SK-N-SH (cell line): Measurements from ENCODE around the gene LSP1. TPM values are rescaled to one million over a fixed set of nuclear protein-coding genes. Genes with fewer than 3 reads are reported as not detected.
"Not testable (repeated sequence)": the region's sequence is repeated elsewhere in the genome, so short reads cannot be mapped to it uniquely, and the experiment has no call there.

Experiments used
- CTCF ChIA-PET: fragments of 300-600, 350-600 bp; formaldehyde crosslinking; extraction: SDS; loops from one replicate; lab custom pipeline; 2021; lab: Yijun Ruan, JAX
- POLR2A ChIA-PET: fragments of 350-600 bp; sonication (Branson Sonifier 250); formaldehyde crosslinking; extraction: SDS; loops from one replicate; lab custom pipeline; 2020; ENCODE audit warnings: antibody characterized with exemption, inconsistent platforms; lab: Yijun Ruan, JAX
- DNase-seq: peaks from one replicate; pipeline ENCODE4 v3.0.0; 2012
- H2AFZ ChIP-seq: fragments of 200-600 bp; sonication (generic); 2 replicates; pipeline ENCODE4 v1.8.1; 2016; ENCODE audit warnings: antibody characterized with exemption, mild to moderate bottlenecking, low read depth
- H3F3A ChIP-seq: fragments of 200-600 bp; sonication (generic); replicated peaks from 2 replicates; pipeline ENCODE3; 2016; ENCODE audit warnings: antibody characterized with exemption, mild to moderate bottlenecking; ENCODE audit not compliant: insufficient read depth
- H3K27ac ChIP-seq, 2 experiments: fragments of 200-500 bp in 1 of 2; fragments of 200-600 bp in 1 of 2; sonication (Bioruptor generic) in 1 of 2; sonication (generic), shearing (Covaris generic) in 1 of 2; 2 replicates each; pipeline versions ENCODE4 v1.5.1 to v1.6.1; 2014 to 2016; ENCODE audit warnings: low read depth in 2 of 2, inconsistent platforms in 1 of 2, low read length in 1 of 2, mild to moderate bottlenecking in 1 of 2, mixed read lengths in 1 of 2
- H3K27me3 ChIP-seq: fragments of 200-600 bp; sonication (generic), shearing (Covaris generic); 2 replicates; pipeline ENCODE4 v1.6.1; 2016; ENCODE audit warnings: mixed run types; ENCODE audit not compliant: insufficient read depth
- H3K36me3 ChIP-seq, 2 experiments: fragments of 200-500 bp in 1 of 2; fragments of 200-600 bp in 1 of 2; sonication (Bioruptor generic) in 1 of 2; sonication (generic) in 1 of 2; replicated peaks in 1 of 2; 2 replicates each; pipeline versions ENCODE3 to v1.5.1; 2014 to 2016; ENCODE audit warnings: low read length in 1 of 2, mild to moderate bottlenecking in 1 of 2; ENCODE audit not compliant: insufficient read depth in 2 of 2, control insufficient read depth in 1 of 2
- H3K4me1 ChIP-seq, 2 experiments: fragments of 200-500 bp in 1 of 2; fragments of 200-600 bp in 1 of 2; sonication (Bioruptor generic) in 1 of 2; sonication (generic), shearing (Covaris generic) in 1 of 2; 2 replicates each; pipeline versions ENCODE4 v1.5.1 to v1.6.1; 2014 to 2016; ENCODE audit warnings: low read depth in 1 of 2, low read length in 1 of 2, mixed run types in 1 of 2; ENCODE audit not compliant: insufficient read depth in 2 of 2, control insufficient read depth in 1 of 2
- H3K4me2 ChIP-seq: fragments of 200-600 bp; sonication (generic), shearing (Covaris generic); 2 replicates; pipeline ENCODE4 v1.6.1; 2017; ENCODE audit warnings: mixed run types
- H3K4me3 ChIP-seq, 2 experiments: fragments of 200-500 bp in 1 of 2; fragments of 200-600 bp in 1 of 2; sonication (Bioruptor generic) in 1 of 2; sonication (generic), shearing (Covaris generic) in 1 of 2; 2 replicates each; pipeline versions ENCODE4 v1.5.1 to v1.8.1; 2014 to 2016; ENCODE audit warnings: low read depth in 2 of 2, inconsistent platforms in 1 of 2, low read length in 1 of 2, mild to moderate bottlenecking in 1 of 2, mixed read lengths in 1 of 2, moderate library complexity in 1 of 2
- H3K79me2 ChIP-seq: fragments of 200-600 bp; sonication (generic); 2 replicates; pipeline ENCODE4 v1.8.1; 2017; ENCODE audit warnings: mild to moderate bottlenecking; ENCODE audit not compliant: insufficient read depth
- H3K9ac ChIP-seq: fragments of 200-600 bp; sonication (generic); 2 replicates; pipeline ENCODE4 v1.6.1; 2017; ENCODE audit warnings: mixed run types
- H3K9me2 ChIP-seq: fragments of 200-600 bp; sonication (generic); 2 replicates; pipeline ENCODE4 v1.6.1; 2017; ENCODE audit warnings: mixed run types
- H3K9me3 ChIP-seq: fragments of 200-600 bp; sonication (generic); 2 replicates; pipeline ENCODE4 v1.6.1; 2017; ENCODE audit warnings: mixed run types, mild to moderate bottlenecking, moderate library complexity
- H4K20me1 ChIP-seq: fragments of 200-600 bp; sonication (generic); 2 replicates; pipeline ENCODE4 v1.6.1; 2017; ENCODE audit warnings: mild to moderate bottlenecking, mixed run types; ENCODE audit not compliant: insufficient read depth
- EP300 ChIP-seq, 2 experiments: IDR thresholded peaks; 2 replicates each; pipeline versions ENCODE4 v1.4.0 to v1.6.1; 2012; ENCODE audit warnings: borderline replicate concordance in 1 of 2, low read depth in 1 of 2, low read length in 1 of 2
- FOSL2 ChIP-seq: IDR thresholded peaks from 2 replicates; pipeline ENCODE4 v1.4.0; 2012; ENCODE audit warnings: low read depth, mild to moderate bottlenecking, moderate library complexity, borderline replicate concordance
- GABPA ChIP-seq: IDR thresholded peaks from 2 replicates; pipeline ENCODE4 v1.4.0; 2012; ENCODE audit warnings: low read depth, mild to moderate bottlenecking
- GATA2 ChIP-seq: sonication (generic); formaldehyde crosslinking; IDR thresholded peaks from 2 replicates; pipeline ENCODE4 v1.5.0; 2020; ENCODE audit warnings: mild to moderate bottlenecking, missing genetic modification reagents
- MEF2A ChIP-seq: IDR thresholded peaks from 2 replicates; pipeline ENCODE4 v1.4.0; 2012; ENCODE audit warnings: low read depth, borderline replicate concordance
- NFIC ChIP-seq: IDR thresholded peaks from 2 replicates; pipeline ENCODE4 v1.4.0; 2012; ENCODE audit warnings: borderline replicate concordance
- POLR2AphosphoS5 ChIP-seq: IDR thresholded peaks from 2 replicates; pipeline ENCODE4 v1.6.1; 2012; ENCODE audit warnings: low read depth, low read length
- RAD21 ChIP-seq: IDR thresholded peaks from 2 replicates; pipeline ENCODE4 v1.6.1; 2012; ENCODE audit warnings: mild to moderate bottlenecking, low read length
- RCOR1 ChIP-seq: fragments of 150-350 bp; IDR thresholded peaks from 2 replicates; pipeline ENCODE4 v1.6.1; 2017; ENCODE audit warnings: antibody characterized with exemption, low read length
- RXRA ChIP-seq: IDR thresholded peaks from 2 replicates; pipeline ENCODE4 v1.4.0; 2012; ENCODE audit warnings: low read depth, mild to moderate bottlenecking, borderline replicate concordance
- SIN3A ChIP-seq: IDR thresholded peaks from 2 replicates; pipeline ENCODE4 v1.6.1; 2012; ENCODE audit warnings: low read depth, mild to moderate bottlenecking, low read length, moderate library complexity, borderline replicate concordance
- SMC3 ChIP-seq: IDR thresholded peaks from 2 replicates; pipeline ENCODE4 v1.6.1; 2012; ENCODE audit warnings: low read depth, low read length, improper control_type of control experiment
- TCF12 ChIP-seq: IDR thresholded peaks from 2 replicates; pipeline ENCODE4 v1.4.0; 2012
- WGBS: methylation state at CpG from one replicate; pipeline ENCODE4 v1.1.6; 2017; ENCODE audit warnings: low lambda C conversion rate; 5-methylcytosine and 5-hydroxymethylcytosine counted together
- polyA plus RNA-seq, 3 experiments: library from polyadenylated mRNA; depleted of rRNA; stranded (reverse); fragments of >200 nt; gene quantifications; 2 replicates each; pipeline ENCODE4 v1.2.3, GENCODE V29; 2012
- TF ChIP-seq, protein P1 (sequence below): fragments of 150-350 bp; IDR thresholded peaks from 2 replicates; pipeline ENCODE4 v1.6.1; 2016; ENCODE audit warnings: mild to moderate bottlenecking, low read depth, low read length

LSP1 gene
- polyA plus RNA-seq, 1 of the 3 experiments (the other 2 are of a cell fraction): 0.38 TPM

DNA sequence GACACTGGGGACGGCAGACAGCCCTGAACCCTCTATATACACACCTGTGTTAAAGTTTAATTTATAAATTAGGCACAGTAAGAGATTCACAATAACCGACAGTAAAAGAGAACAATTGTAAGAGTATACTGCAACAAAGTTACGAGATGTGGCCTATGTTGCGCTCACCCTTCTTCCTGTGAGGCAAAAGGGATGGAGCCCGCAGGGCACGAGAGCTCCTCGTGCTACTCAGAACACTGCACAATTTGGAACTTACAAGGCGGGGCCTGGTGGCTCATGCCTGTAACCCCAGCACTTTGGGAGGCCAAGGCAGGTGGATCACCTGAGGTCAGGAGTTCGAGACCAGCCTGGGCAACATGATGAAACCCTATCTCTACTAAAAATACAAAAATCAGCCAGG is 39.5 kb upstream of the LSP1 start:
- not testable (repeated sequence) for H3K9ac ChIP-seq, H3K27ac ChIP-seq, H3F3A ChIP-seq, H3K4me3 ChIP-seq, H3K4me2 ChIP-seq, H4K20me1 ChIP-seq, DNase-seq, H3K79me2 ChIP-seq, H3K36me3 ChIP-seq, H3K27me3 ChIP-seq, H3K9me2 ChIP-seq, H3K9me3 ChIP-seq, H3K4me1 ChIP-seq, H2AFZ ChIP-seq
- CTCF ChIA-PET: interaction anchor here (5.7 kb wide), 1 partner anchor 120 kb away, joined by 26 read pairs; no protein-coding TSS in a partner anchor
- 45% methylated on average over 9 of the region's 9 CpGs for WGBS
- POLR2A ChIA-PET: interaction anchor here (0.6 kb wide), 1 partner anchor 101 kb away, joined by 3 read pairs; no protein-coding TSS in a partner anchor

DNA sequence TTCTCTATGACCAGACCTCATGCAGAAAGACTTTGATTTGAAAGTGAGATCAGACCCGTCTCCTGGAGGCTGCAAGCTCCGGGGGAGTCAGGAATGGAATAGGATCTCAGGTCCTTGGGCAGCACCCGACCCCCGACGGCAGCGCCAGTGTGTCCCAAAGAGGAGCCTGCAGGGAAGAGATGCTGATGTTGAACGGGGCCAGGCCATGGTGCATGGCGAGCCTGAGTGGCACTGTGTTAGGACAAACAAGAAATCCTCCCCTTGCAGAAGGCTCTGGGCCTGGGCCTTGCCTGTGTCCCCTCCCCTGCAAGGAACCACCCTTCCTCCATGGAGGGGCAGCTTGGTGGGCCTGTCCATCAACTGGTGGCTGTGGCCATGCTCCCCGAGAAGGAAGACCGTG is 38.2 kb upstream of the LSP1 start:
- ChIA-PET CTCF (interaction anchor here (1.0 to 5.7 kb wide), 3 partner anchors 18 to 162 kb away, joined by 3 to 26 read pairs (median 5); no protein-coding TSS in a partner anchor), POLR2A (no interaction called here)
- H3K9me2 ChIP-seq: no peaks in the 10 kb centered on the region
- no peaks in the 10 kb centered on the region; the same call in 1 of the 2 replicates for H3K27me3 ChIP-seq
- no peaks in the 10 kb centered on the region for H4K20me1 ChIP-seq
- no peak for DNase-seq
- no peak overlapping the region for H3K4me3 ChIP-seq
- no peaks in the 10 kb centered on the region for H3K36me3 ChIP-seq
- H3K9me3 ChIP-seq: no peaks in the 10 kb centered on the region
- H3K27ac ChIP-seq: no peak overlapping the region
- 55% methylated on average over 10 of the region's 10 CpGs for WGBS
- no peak overlapping the region for H3K4me2 ChIP-seq
- TF ChIP-seq FOSL2 (no peak), NFIC (no peak), RAD21 (no peak), SMC3 (no peak), RCOR1 (no peak), POLR2AphosphoS5 (no peak), EP300 (IDR thresholded peaks at IDR 0.05; ENCODE audit: borderline replicate concordance in 1 of 2, low read depth in 1 of 2, low read length in 1 of 2) (no peak), SIN3A (no peak), MEF2A (no peak), GABPA (no peak), RXRA (no peak), GATA2 (CRISPR knock-in tag) (no peak), TCF12 (no peak)
- TF ChIP-seq, protein P1, sequence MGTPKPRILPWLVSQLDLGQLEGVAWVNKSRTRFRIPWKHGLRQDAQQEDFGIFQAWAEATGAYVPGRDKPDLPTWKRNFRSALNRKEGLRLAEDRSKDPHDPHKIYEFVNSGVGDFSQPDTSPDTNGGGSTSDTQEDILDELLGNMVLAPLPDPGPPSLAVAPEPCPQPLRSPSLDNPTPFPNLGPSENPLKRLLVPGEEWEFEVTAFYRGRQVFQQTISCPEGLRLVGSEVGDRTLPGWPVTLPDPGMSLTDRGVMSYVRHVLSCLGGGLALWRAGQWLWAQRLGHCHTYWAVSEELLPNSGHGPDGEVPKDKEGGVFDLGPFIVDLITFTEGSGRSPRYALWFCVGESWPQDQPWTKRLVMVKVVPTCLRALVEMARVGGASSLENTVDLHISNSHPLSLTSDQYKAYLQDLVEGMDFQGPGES: no peak
- H3K9ac ChIP-seq: no peak overlapping the region
- no peak overlapping the region for H2AFZ ChIP-seq
- no peaks in the 10 kb centered on the region for H3K79me2 ChIP-seq
- no peaks in the 10 kb centered on the region for H3F3A ChIP-seq
- H3K4me1 ChIP-seq: no peaks in the 10 kb centered on the region
